GM18508 (cell line): ENCODE results near the gene COPS9.

ENCODE experiments used
- ATAC-seq: cut with Tn5 transposase; IDR thresholded peaks from one replicate; pipeline ENCODE4 v1.9.1; 2021; ENCODE audit warnings: moderate number of reproducible peaks; ENCODE audit not compliant: insufficient read depth, unreplicated experiment

COPS9 gene

DNA sequence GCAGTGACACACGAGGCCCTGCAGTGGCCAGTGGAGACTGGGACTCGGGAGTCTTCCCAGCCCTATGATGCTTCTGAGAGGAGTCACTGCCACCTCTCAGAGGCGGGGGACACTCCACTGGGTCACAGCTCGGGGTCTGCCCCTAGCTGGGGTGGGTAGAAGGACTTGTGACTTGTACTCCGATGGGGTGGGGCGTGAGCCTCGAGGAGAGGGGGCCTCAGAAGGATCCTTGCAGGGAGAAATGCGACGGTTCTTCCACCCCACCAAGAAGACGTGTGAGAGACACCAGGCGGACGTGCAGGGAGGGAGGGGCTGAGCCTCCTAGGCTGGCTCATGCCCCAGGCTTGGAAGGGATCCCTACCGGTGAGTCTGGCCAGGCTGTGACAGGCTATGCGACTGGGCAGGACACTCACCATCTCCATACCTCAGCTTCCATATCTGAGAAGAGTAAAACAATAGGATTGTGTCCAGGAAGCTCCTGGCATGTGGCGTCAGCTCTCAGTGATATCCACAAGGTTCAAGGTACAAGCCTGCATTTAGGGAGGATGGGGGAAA lies 15.4 kb upstream of the COPS9 start:
- no peak for ATAC-seq

DNA sequence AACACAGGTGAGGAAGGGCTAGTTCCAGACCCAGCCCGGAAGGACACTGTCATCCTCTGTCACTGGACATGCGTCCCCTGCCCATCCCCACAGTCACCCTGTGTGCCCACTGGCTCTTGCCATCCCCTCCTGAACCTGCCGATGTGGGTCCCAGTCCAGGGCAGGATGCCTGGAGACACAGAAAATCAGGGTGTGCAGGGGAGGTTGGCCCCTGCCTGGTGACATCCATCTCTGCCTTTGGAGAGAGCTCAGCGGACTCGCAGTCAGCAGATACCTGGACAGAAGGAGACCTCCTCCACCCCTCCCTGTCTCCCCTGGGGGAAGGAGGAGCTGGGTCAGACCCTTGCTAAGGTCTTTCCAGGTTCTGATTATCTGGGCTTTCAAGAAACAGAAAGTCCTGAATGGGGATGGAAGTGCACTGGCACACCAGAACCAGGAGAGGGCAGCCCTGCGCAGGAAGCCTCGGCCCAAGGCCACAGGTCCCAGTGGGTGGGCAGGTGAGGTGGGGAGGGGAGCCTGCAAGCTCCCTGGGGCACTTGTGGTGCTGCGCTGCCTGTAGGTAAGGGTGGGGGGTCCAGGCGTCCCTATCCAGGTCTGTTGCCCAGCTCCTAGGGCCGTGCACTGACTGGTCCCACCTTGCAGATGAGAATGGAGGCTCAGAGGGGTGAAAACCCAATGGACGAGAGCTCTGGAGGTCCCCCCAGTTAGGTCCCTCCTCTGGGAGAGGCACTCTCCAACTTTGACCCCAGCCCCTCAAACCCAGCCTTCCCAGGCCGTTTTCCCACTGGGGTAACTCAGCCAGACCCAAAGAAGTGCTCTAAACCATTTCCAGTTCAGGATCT lies 14.1 kb upstream of the COPS9 start:
- ATAC-seq = no peak

DNA sequence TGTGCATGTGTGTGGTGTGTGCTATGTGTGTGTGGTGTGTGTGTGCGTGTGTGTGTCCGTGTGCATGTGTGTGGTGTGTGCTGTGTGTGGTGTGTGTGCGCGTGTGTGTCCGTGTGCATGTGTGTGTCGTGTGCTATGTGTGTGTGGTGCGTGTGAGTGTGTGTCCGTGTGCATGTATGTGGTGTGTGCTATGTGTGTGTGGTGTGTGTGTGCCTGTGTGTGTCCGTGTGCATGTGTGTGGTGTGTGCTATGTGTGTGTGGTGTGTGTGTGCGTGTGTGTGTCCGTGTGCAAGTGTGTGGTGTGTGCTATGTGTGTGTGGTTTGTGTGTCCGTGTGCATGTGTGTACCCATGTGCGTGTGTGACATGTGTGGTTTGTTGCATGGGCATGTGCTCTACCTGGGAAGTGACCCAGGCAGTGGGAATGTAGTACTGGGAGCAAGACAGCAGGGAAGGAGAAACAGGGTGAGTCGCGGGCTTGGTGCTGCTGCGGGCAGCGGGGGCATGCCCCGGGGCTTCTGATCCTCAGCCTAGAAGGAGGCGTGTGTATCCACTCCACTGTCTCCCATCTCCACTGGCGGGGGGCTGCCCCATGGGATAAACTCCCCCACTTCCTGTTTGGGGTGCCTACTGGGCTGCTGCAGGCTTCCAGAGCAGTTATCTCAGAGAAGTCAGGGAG lies 11.9 kb upstream of the COPS9 start:
- no peak for ATAC-seq

DNA sequence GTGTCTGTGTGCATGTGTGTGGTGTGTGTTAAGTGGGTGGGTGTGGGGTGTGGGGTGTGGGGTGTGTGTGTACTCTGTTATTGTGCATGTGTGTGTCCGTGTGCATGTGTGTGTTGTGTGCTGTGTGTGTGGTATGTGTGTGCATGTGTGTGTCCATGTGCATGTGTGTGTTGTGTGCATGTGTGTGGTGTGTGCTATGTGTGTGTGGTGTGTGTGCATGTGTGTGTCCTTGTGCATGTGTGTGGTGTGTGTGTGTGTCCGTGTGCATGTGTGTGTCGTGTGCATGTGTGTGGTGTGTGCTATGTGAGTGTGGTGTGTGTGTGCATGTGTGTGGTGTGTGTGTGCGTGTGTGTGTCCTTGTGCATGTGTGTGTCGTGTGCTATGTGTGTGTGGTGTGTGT lies 11.3 kb upstream of the COPS9 start:
- no peak for ATAC-seq

DNA sequence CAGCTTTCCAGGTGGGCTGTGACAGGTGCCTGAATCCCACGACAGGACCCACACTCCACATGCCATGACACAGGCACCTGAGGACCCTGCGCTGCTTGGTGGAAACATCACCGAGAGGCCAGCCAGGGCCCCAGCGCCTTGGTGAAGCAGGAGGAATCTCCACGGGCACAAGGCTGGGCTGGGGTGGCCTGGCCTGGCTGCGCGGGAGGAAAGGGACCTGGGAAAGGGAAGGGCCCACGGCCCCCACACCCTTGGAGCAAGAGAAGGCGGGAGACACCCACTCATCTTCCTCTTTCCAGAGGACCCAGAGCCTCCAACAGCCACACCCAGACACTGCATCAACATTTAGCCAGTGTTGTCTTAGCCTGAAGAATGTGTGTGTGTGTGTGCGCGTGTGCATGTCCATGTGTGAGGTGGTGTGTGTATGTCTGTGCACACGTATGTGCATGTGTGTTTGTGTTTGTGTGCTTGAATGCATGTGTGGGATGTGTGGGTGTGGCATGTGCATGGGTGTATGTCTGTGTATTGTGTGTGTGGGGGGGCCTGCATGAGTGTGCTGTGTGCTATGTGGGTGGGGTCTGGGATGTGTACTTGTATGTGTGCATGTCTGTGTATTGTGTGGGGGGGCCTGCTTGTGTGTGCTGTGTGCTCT lies 10.6 kb upstream of the COPS9 start:
- ATAC-seq = no peak

DNA sequence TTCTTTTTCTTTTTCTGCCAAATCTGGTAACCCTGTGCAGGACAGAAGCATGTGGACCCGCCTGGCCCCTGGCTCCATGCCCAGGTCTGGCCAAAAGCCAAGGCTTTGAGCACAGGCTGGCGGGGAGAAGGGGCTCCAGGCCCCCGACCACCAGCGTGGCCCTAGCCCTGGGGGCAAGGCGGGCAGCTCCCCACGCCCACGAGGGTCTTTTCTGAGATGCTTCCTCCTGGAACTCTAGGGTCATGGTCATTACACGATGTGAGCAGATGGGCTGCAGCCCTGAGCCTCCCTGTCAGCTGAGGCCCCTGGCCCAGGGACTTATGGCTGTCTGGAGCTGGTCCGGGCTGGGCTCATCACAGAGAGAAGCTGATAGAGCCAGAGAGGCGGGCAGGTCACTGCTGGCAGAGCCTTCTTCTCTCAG lies 10.0 kb upstream of the COPS9 start:
- ATAC-seq = no peak

DNA sequence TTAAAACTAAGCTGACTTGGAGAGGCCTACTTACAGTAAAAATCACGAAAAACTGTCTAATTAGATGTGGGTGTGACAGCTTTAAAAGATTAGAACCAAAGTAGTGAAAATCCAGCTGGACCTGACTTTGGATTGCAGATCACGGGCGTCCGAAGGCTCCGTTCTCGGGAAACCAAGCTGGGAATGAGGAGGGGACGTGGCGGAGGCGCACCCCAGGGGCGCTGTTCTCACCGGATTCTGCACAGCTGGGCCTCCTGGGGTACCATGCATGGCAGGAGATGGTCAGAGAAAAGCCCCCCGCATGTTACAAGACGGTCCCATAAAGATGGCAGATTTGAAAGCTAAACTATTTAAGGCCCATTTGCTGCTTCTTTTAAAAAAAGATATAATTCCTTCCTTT lies 9.4 kb upstream of the COPS9 start:
- no peak for ATAC-seq

DNA sequence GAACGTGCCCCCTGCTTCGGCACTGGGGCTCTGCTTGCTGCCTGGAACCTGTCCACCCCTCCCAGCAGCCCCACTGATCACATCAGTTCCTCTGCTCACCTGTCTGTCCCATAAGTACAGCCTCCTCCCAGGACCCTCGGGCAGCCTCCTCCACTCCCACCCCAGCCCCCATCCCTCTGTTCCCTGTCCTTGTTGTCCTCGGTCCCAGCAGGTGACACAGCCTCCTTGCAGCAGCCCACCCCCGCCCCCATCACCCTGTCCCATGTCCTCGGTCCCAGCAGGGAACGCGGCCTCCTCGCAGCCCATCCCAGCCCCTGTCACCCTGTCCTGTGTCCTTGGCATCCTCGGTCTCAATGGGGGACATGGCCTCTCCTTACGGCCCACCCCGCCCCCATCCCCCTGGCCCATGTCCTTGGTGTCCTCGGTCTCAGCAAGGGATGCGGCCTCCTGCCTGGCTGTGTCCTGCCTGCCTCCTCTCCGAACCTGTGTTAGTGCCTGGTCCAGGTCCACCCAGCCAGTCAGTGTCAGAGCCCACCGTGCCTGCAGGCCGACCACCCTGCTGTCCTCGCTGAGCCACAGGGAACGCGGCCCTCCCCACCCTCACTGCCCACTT lies 8.7 kb upstream of the COPS9 start:
- ATAC-seq = no peak

DNA sequence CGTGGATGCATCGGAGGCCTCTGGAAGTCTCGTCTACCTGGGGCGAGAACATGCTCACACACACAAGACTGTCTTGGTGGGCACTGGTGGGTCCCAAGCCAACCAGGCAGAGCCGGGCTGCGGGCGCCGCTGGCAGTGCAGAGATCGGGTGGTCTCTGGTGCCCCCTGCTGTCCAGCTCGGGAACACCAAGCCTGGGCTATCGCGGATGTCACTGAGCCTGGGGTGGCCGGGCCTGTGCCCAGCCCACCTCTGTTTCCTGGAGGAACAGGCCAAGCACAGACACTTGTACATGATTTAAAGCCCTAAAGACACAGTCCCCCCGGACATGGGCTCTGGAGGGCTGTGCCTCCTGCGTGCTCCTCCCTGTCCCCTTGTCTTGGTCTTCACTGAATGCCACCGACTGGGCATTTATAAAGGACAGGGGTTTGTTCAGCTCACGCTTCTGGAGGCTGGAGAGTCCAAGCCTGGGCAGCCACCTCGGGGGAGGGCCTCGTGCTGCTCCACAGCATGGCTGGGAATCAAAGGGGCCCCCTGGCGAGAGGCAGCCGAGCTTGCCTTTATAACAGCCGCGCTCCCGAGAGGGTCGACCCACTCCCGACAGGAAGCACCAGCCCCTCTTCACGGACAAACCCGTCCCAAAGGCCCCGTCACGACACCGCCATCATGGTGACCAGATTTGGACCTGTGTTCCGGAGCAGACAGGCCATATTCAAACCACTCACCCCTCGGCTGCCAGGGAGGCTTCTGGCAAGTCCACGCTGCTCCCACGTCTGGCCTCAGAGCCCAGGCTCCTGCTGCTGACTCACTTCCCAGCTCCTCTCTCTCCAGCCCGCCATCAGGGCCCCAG lies 7.9 kb upstream of the COPS9 start:
- ATAC-seq = no peak

DNA sequence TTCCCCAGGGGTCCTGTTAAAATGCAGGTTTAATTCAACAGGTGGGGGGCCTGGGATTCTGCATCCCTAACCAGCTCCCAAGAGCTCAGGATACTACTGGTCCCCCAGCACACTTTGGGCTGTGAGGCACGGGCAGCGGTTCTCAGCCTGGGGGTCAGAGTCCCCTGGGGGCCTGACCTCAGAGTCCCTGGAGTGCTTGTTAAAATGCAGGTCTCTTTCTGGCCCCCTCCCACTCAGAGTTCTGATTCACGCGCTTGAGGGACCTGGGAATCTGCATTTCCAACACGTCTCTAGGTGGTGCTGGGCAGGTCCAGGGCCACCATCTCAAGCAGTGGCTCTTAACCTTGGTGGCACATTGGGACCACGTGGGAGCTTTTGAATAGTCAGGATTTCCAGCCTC lies 7.2 kb upstream of the COPS9 start:
- no peak for ATAC-seq

DNA sequence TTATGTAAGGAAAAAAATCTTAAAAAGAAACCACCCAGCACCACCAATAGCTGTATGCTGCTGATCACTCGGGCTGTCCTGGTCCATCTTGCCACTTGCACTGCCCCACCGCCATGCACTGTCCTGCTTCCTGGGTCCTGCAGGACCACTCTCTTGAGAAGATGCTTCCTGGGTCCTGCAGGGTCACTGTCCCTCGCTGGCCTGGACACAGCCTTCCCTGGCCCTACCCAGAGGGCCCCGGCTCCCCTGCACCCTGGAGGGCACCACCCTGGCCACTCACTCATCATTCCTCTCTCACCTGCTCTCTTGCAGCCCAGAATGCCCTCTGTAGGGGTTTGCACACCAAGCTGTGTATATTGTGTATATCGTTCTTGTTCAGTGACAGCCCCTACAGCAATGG lies 6.8 kb upstream of the COPS9 start:
- ATAC-seq = no peak

DNA sequence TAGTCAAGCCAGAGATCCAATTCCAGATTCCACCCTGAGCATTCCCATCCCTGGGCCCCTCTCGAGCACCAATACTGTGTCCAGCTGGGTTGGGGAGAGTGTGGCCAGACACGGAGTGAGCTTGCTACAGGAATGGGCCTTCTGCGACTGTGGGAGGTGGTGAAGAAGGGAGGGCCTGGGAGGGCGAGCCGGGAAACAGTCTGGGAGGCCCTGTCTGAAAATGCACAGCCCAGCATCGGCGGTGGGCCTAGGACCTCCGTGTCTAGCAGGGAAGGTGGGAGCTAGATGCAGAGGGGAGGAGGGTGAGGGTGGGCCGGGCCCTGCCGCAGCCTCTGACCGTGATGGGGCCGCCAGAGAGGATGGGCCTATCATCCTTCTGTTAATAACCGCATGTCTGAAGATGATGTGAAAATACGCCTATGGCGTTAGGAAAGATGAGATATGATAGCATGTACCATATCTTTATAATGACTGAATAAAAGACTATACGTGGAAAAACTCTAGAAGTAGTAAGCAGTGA lies 6.2 kb upstream of the COPS9 start:
- ATAC-seq = no peak

DNA sequence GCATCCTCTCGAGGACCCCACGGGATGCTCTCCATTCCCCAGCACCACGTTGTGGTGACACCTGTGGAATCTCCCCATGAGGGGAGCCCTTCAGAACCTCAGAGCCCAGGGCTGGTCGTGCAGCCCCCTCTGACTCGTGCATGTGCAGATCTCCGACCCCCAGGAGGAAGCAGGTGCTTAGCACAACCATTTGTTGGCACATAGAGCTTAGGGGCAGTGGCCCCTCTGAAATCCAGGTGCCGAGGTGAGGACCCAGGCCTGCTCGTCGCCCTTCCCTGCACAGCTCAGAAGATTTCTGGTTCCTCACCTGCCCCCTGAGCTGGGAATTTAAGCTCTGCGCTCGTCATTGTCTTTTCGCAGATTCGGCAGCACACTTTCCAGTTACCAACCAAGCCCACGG lies 5.6 kb upstream of the COPS9 start:
- no peak for ATAC-seq

DNA sequence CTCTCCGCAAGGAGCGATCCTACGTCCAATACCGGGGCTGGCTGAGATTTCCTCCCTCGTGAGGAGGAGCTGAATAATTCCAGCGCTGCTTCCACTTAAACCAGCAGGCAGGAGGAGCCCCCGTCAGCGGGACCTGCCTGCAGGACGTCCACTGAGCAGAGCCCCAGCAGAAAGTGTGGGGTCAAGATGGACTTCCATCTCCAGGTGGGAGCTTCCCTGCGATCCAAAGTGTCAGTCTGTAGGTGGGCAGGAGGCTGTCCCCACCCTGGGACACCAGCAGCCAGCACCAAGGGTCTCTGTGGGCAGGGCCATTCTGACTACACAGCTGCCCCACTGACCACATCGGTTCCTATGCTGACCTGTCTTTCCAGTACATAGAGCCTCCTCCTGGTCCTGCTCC lies 4.8 kb upstream of the COPS9 start:
- no peak for ATAC-seq

DNA sequence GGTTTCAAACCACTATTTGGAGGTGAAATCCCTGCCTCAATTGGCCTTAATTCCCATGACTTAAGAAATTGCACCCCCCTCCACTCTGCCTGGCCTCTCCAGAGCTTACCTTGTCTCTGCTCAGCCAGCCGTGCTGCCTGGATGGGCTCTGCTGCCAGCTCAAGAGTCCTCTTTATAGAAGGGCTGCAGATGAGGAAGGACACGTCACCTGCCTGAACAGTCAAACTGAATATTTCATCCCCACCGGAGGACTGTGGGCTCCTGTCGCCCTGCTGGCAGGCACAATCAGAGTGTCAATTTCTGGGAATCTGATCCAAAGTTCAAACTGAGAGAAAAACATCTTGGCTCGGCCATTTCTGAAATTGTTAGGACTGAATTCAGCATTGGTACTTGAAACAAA lies 4.4 kb upstream of the COPS9 start, which contains the start of gene OTOS:
Gene OTOS (minus strand): TSS at position 148 of the 400 bp plus-strand sequence. CDS start 332 bp downstream, outside the sequence.
- ATAC-seq = no peak

DNA sequence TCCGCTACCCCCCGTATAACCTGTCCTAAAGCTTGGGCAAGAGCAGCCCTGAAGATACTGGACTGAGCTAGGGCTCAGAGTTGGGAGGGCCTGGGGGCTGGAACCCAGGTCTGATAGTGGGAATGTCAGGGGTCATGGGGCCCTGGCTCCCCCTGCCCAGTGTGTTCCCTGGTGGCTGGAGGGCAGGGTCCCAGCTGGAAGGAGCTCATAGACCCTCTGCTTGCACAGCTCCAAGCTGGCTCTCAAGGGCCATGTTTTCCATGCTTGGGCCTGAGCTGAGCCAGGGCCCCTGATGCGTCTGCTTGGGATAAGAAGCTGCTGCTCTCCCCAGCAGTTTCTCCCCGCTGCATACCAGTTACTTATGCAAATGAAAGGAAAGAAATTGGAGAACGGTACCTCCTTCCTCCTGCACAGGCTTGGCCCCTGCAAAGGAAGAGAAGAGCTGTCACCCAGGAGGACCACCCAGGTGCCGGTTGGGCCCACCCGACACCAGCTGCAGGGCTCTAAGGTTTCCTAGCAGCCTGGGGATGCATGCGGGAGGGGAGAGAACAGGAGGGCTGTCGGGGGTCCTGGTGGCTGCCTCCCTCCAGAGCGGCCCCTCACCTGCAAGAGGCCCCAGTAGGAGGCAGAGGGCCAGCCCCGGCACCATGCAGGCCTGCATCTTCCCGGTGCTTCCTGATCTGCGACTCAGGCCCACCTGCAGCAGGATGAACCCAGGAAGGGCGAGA lies 3.7 kb upstream of the COPS9 start:
- ATAC-seq = no peak

DNA sequence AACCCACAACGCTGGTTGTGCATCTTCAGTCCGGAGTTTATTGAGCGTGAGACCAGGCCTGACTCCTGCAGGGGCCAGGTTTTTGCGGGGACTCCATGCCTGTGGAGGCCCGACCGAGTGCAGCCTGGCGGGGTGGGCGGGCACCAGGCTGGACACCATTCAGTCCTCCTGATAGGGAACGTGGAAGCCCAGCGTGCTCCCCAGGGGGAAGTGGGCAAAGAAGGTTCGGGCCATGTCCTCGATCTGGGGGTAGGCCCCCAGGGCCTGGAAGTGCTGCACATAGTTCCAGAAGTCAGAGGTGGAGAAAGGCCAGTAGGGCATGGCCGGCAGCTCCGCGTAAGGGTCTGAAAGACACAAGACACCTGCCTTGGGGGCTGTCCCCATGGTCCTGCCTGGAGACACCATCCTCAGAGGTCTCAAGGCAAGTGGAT lies 2.9 kb upstream of the COPS9 start:
- ATAC-seq = no peak

DNA sequence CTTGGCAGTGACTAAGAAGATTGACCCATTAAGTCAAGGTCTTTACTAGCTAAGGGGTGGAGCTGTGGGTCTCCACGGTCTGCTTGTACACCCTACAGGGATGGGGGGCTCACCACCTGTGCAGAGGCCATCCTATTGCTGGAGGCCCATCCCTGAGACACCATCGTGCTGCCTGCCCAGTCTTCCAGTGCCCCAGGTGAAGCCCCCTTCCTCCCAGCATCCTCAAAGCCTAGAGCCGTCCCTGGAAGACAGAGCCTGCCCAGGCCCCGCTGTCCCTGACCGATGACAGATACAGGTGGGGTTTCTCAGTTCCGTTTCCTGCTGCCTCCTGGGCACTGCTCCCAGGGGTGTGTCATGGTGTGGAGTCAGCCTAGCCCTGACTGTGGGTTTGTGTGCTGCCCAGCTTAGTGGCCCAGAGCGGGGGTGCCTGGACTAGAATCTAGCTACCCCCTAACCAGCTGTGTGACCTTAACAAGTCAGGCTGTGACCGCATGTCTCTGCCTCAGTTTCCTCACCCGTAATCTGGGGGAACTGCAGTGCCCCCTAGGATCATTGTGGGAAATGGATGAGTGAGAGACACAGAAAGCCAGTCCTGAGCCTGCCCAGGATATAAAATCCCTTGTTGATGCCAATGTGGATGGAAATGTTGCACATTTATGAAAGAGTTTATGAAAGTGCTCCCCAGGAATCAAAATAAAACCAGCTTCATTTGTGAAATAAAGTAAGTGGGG lies 2.3 kb upstream of the COPS9 start:
- ATAC-seq = no peak
